Measurements from ENCODE around the gene VOPP1. TPM values are rescaled to one million over a fixed set of nuclear protein-coding genes. Genes with fewer than 3 reads are reported as not detected.
A peak's percentile ranks its signal among the peaks of the same experiment; 100 is the strongest.

Gene VOPP1
- total and polyA plus RNA-seq, 9 of the 15 experiments (the other 6 are each of a cell fraction or from before 2014, with no cell fraction given): 8.2 to 45.8 (median 31.2) TPM

DNA sequence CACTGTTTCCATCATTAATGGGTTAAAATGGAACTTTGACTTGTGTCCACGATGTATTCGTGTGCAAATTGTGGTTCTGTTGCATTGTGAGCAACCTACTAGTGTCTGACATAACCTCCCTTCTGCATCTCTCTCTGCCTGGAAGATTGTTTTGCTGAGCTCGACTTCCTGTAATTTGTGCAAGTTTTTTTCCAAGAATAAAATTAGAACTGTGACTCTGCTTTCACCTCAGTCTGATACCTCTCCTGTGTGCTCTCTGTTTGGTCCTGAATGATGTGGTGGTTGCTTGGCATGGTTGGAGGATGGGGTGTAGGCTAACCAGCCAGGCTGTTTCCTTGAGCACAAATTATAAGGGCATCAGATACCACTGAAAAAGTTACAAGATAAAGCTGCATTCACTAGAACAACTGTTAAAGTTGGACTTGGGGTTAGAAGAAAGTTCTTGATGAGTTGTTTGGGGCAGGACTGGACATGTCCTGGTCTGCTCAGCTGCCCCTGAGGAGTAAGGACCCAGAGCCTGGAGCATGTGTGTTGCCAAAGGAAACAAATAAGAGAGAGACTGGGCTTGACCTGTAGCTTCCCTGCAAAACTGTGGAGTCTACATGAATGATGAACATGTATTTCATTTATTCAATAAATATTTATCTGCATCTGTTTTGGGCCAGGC is 1.9 kb upstream of the VOPP1 start:
- H3K27me3 ChIP-seq (ENCODE audit: control insufficient read depth in 2 of 2, insufficient read depth in 2 of 2, low read length in 2 of 2): no peaks in the 10 kb centered on the region
- ATAC-seq: no peak

DNA sequence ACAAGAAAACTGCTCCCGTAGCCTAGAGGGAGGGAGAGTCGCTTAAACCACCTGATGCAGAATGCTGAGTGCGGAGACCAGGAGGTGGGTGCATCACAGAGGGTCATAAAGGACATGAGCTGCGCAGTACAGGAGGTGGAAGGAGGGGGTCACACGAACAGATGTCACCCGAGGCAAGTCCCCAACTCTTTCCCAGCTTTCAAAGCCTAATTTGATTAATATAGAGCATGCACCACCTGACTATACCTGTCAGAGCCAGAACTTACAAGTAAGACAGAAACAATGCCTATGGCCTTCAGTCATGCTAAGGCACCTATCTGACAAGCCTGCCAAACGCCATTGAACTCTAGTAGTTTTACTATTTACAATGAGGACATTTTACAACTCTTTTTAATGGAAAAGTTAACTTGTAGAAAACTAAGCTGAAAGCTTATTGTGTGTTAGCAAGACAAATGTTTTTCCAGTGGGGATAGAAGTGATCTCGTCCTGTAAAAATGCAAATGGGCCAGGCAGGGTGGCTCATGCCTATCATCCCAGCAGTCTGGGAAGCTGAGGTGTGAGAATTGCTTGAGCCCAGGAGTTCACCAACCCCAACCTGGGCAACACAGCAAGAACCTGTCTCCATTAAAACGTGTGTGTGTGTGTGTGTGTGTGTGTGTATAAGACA is 1.1 kb upstream of the VOPP1 start:
- Histone ChIP-seq H3K9ac (ENCODE audit: insufficient read depth in 1 of 2, low read depth in 2 of 2, low read length in 2 of 2) (peak overlapping the region in 1 of 2 experiments; percentile 48; a peak in 1 of 4 replicates), H3K36me3 (ENCODE audit: control insufficient read depth, insufficient read depth, low read length) (no peaks in the 10 kb centered on the region), H3K9me3 (replicated peaks; ENCODE audit: control insufficient read depth, insufficient read depth, low read depth, low read length) (no peaks in the 10 kb centered on the region), H4K20me1 (replicated peaks; ENCODE audit: control insufficient read depth, insufficient read depth, low read length) (peaks cover 6% of the 10 kb centered on the region; the same call in 1 of the 2 replicates), H3K27ac (ENCODE audit: extremely low read depth, low read depth, low read length) (no peak overlapping the region), H2AFZ (ENCODE audit: low read depth, low read length) (peak overlapping the region; percentile 94), H3K27me3 (ENCODE audit: control insufficient read depth in 2 of 2, insufficient read depth in 2 of 2, low read length in 2 of 2) (no peaks in the 10 kb centered on the region), H3K4me3 (no peak overlapping the region), H3K4me1 (replicated peaks in 1 of 2; ENCODE audit: control insufficient read depth in 2 of 2, insufficient read depth in 2 of 2, low read length in 2 of 2) (peaks cover 18 to 32% of the 10 kb centered on the region in 2 experiments), H3K9me1 (ENCODE audit: control insufficient read depth, insufficient read depth, low read length) (no peaks in the 10 kb centered on the region), H3K79me2 (ENCODE audit: control insufficient read depth, insufficient read depth, low read length) (peaks cover 37% of the 10 kb centered on the region), H3K4me2 (ENCODE audit: insufficient read depth, low read length) (peak overlapping the region; percentile 81)
- CTCF ChIA-PET (ENCODE audit: low intra/inter-chr PET ratio): no interaction called here
- intact Hi-C loops (cut with micrococcal nuclease): loop anchor here (5.0 to 10.0 kb wide), 2 partner anchors 206 to 391 kb away; partner anchors contain the start of genes LANCL2 and NIPSNAP2
- no TSS peak for BruUV-seq (replicated peaks)
- ATAC-seq: no peak
- WGBS (ENCODE audit: insufficient coverage, low coverage, missing lambda C conversion rate): 77% methylated on average over 9 of the region's 9 CpGs
- FAIRE-seq: no peak
- DNase-seq (ENCODE audit: extremely low read depth in 1 of 4, low spot score in 3 of 4): no peak
- in situ Hi-C loops (cut with MboI): no loop called here
- POLR2A ChIA-PET: interaction anchor here (0.9 to 2.2 kb wide), 3 partner anchors 9 to 80 kb away, joined by 3 to 6 read pairs (median 5); no protein-coding TSS in a partner anchor
- TF ChIP-seq PHF20 (IDR thresholded peaks at IDR 0.05; ENCODE audit: partially characterized antibody) (no peak), KDM4B (IDR thresholded peaks at IDR 0.05; ENCODE audit: borderline replicate concordance in 2 of 2, low read depth in 1 of 2) (no peak), ZNF324 (CRISPR knock-in tag; IDR thresholded peaks at IDR 0.05) (no peak), NONO (IDR thresholded peaks at IDR 0.05; ENCODE audit: low read depth in 2 of 2, low read length in 1 of 2) (no peak), ZNF398 (CRISPR knock-in tag; IDR thresholded peaks at IDR 0.05) (no peak)
- TF ChIP-seq, protein P1, sequence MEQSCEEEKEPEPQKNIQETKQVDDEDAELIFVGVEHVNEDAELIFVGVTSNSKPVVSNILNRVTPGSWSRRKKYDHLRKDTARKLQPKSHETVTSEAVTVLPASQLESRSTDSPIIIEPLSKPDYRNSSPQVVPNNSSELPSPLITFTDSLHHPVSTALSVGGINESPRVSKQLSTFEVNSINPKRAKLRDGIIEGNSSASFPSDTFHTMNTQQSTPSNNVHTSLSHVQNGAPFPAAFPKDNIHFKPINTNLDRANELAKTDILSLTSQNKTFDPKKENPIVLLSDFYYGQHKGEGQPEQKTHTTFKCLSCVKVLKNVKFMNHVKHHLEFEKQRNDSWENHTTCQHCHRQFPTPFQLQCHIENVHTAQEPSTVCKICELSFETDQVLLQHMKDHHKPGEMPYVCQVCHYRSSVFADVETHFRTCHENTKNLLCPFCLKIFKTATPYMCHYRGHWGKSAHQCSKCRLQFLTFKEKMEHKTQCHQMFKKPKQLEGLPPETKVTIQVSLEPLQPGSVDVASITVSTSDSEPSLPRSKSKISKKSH (CRISPR knock-in tag; IDR thresholded peaks at IDR 0.05): no peak
- TF ChIP-seq, protein P2, sequence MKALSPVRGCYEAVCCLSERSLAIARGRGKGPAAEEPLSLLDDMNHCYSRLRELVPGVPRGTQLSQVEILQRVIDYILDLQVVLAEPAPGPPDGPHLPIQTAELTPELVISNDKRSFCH (CRISPR knock-in tag; IDR thresholded peaks at IDR 0.05): no peak
- TF ChIP-seq, protein P2 (tag; IDR thresholded peaks at IDR 0.05): no peak

More for the DNA sequence above, 1.9 kb upstream of the VOPP1 start:
- H3K79me2 ChIP-seq (ENCODE audit: control insufficient read depth, insufficient read depth, low read length): peaks cover 29% of the 10 kb centered on the region
- H3K4me2 ChIP-seq (ENCODE audit: insufficient read depth, low read length): no peak overlapping the region
- DNase-seq (ENCODE audit: extremely low read depth in 1 of 4, low spot score in 3 of 4) (no peak), FAIRE-seq (peak; percentile 32)
- TF ChIP-seq BHLHE40 (IDR thresholded peaks at IDR 0.05; ENCODE audit: low read length): no peak
- TF ChIP-seq ZNF311 (CRISPR knock-in tag; IDR thresholded peaks at IDR 0.05): no peak
- intact Hi-C loops (cut with micrococcal nuclease) (loop anchor here (5.0 to 10.0 kb wide), 2 partner anchors 207 to 391 kb away; partner anchors contain the start of genes LANCL2 and NIPSNAP2), in situ Hi-C loops (cut with MboI) (no loop called here)
- ChIA-PET CTCF (ENCODE audit: low intra/inter-chr PET ratio) (no interaction called here), POLR2A (interaction anchor here (0.9 to 2.2 kb wide), 2 partner anchors 11 to 81 kb away, joined by 3 to 6 read pairs; no protein-coding TSS in a partner anchor)
- no peak overlapping the region for H3K27ac ChIP-seq (ENCODE audit: extremely low read depth, low read depth, low read length)
- 16% methylated on average over 3 of the region's 3 CpGs for WGBS (ENCODE audit: insufficient coverage, low coverage, missing lambda C conversion rate)
- peaks cover 16 to 27% of the 10 kb centered on the region in 2 experiments for H3K4me1 ChIP-seq (replicated peaks in 1 of 2; ENCODE audit: control insufficient read depth in 2 of 2, insufficient read depth in 2 of 2, low read length in 2 of 2)
- peak overlapping the region; percentile 57; the same call in 1 of the 2 replicates for H2AFZ ChIP-seq (ENCODE audit: low read depth, low read length)
- peaks cover 3% of the 10 kb centered on the region; the same call in 1 of the 2 replicates for H4K20me1 ChIP-seq (replicated peaks; ENCODE audit: control insufficient read depth, insufficient read depth, low read length)
- BruUV-seq (replicated peaks): no TSS peak
- no peak overlapping the region for H3K9ac ChIP-seq (ENCODE audit: insufficient read depth in 1 of 2, low read depth in 2 of 2, low read length in 2 of 2)
- H3K9me1 ChIP-seq (ENCODE audit: control insufficient read depth, insufficient read depth, low read length): no peaks in the 10 kb centered on the region
- no peak overlapping the region for H3K4me3 ChIP-seq
- no peaks in the 10 kb centered on the region for H3K9me3 ChIP-seq (replicated peaks; ENCODE audit: control insufficient read depth, insufficient read depth, low read depth, low read length)
- H3K36me3 ChIP-seq (ENCODE audit: control insufficient read depth, insufficient read depth, low read length): no peaks in the 10 kb centered on the region
